Measurements from ENCODE around the gene MERTK. TPM values are rescaled to one million over a fixed set of nuclear protein-coding genes. Genes with fewer than 3 reads are reported as not detected.
A peak's percentile ranks its signal among the peaks of the same experiment; 100 is the strongest.

MERTK gene
- total and polyA plus RNA-seq, 2 of the 13 experiments (the other 11 are each of a cell fraction or from before 2014, with no cell fraction given) = 37.3 to 44.7 TPM

- TF ChIP-seq AHDC1 (CRISPR knock-in tag; IDR thresholded peaks at IDR 0.05; ENCODE audit: borderline replicate concordance) = no peak
- TF ChIP-seq PCBP2 (optimal IDR thresholded peaks at IDR 0.05; ENCODE audit: low read depth, low read length, poor library complexity, severe bottlenecking) = no peak
- TF ChIP-seq CAMTA2 (CRISPR knock-in tag; IDR thresholded peaks at IDR 0.05; ENCODE audit: borderline replicate concordance) = no peak
- TF ChIP-seq REST (IDR thresholded peaks at IDR 0.05; ENCODE audit: borderline replicate concordance in 1 of 2, low read depth in 1 of 2, low read length in 2 of 2) = no peak
- TF ChIP-seq NPAS2 (CRISPR knock-in tag; IDR thresholded peaks at IDR 0.05; ENCODE audit: borderline replicate concordance) = no peak
- no peak for TF ChIP-seq ZNF780A (CRISPR knock-in tag; IDR thresholded peaks at IDR 0.05)
- no peak for TF ChIP-seq IRF9 (CRISPR knock-in tag; IDR thresholded peaks at IDR 0.05; ENCODE audit: borderline replicate concordance)
- no peak for TF ChIP-seq FOXM1 (CRISPR knock-in tag; IDR thresholded peaks at IDR 0.05)
- no peak for TF ChIP-seq TRIM24 (CRISPR knock-in tag; IDR thresholded peaks at IDR 0.05)
- no peak for TF ChIP-seq KLF11 (CRISPR knock-in tag; IDR thresholded peaks at IDR 0.05)
- no peak for TF ChIP-seq GATA4 (IDR thresholded peaks at IDR 0.05; ENCODE audit: borderline replicate concordance, low read depth)
- TF ChIP-seq ZNF205 (CRISPR knock-in tag; IDR thresholded peaks at IDR 0.05) = no peak
- TF ChIP-seq NR3C1 (CRISPR knock-in tag; IDR thresholded peaks at IDR 0.05) = no peak
- TF ChIP-seq SIN3B (IDR thresholded peaks at IDR 0.05; ENCODE audit: low read length) = no peak
- TF ChIP-seq THAP11 (CRISPR knock-in tag; IDR thresholded peaks at IDR 0.05) = peak; percentile 31; the same call in 1 of the 2 replicates
- TF ChIP-seq TBX2 (CRISPR knock-in tag; IDR thresholded peaks at IDR 0.05; ENCODE audit: borderline replicate concordance) = peak; percentile 94
- no peak for TF ChIP-seq NCOA1 (CRISPR knock-in tag; IDR thresholded peaks at IDR 0.05)
- TF ChIP-seq ZUFSP (CRISPR knock-in tag; IDR thresholded peaks at IDR 0.05; ENCODE audit: borderline replicate concordance) = no peak
These were observed 76.7 kb downstream of the MERTK start (continued) for GRCh38 chr2:111975053-111975552.
